ENCODE results near the gene PRKCA. TPM values are rescaled to one million over a fixed set of nuclear protein-coding genes. Genes with fewer than 3 reads are reported as not detected.
"Not testable (repeated sequence)": the region's sequence is repeated elsewhere in the genome, so short reads cannot be mapped to it uniquely, and the experiment has no call there.

The PRKCA gene
- polyA plus RNA-seq, 1 experiment: 66.8 TPM

DNA sequence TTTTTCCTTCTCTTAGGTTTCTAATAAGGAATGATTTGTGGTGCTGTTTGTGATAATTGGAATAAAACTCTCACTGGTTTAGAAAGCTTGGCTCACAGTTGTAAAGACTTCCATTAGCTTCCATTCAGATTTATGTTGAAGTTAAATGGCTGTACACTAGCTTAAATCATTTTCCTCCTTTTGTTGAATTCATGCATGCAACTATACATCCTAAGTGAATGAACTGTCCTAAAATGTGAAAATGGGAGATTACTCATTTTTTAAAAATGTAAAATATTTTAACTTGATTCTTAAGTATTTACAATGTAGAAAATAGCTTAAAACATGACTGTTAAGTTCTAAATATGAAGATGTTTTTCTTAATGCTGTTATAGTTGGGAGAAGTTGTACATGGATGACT is 15.2 kb downstream of the PRKCA start:
- no peak for DNase-seq (ENCODE audit: low read depth, low spot score)
- Histone ChIP-seq H3K27me3 (ENCODE audit: control insufficient read depth, insufficient read depth, low read length) (no peaks in the 10 kb centered on the region), H3K9me3 (ENCODE audit: control insufficient read depth, insufficient read depth, low read length) (peaks cover 3% of the 10 kb centered on the region), H3K4me3 (ENCODE audit: low read depth, low read length) (no peak overlapping the region), H3K27ac (ENCODE audit: low read depth, low read length) (no peak overlapping the region)
- POLR2A ChIA-PET: interaction anchor here (1.1 kb wide), 1 partner anchor 13 kb away, joined by 3 read pairs; no protein-coding TSS in a partner anchor
- CTCF ChIA-PET: no interaction called here
- TF ChIP-seq, protein P1, sequence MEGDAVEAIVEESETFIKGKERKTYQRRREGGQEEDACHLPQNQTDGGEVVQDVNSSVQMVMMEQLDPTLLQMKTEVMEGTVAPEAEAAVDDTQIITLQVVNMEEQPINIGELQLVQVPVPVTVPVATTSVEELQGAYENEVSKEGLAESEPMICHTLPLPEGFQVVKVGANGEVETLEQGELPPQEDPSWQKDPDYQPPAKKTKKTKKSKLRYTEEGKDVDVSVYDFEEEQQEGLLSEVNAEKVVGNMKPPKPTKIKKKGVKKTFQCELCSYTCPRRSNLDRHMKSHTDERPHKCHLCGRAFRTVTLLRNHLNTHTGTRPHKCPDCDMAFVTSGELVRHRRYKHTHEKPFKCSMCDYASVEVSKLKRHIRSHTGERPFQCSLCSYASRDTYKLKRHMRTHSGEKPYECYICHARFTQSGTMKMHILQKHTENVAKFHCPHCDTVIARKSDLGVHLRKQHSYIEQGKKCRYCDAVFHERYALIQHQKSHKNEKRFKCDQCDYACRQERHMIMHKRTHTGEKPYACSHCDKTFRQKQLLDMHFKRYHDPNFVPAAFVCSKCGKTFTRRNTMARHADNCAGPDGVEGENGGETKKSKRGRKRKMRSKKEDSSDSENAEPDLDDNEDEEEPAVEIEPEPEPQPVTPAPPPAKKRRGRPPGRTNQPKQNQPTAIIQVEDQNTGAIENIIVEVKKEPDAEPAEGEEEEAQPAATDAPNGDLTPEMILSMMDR (IDR thresholded peaks at IDR 0.05; ENCODE audit: low read depth, low read length): no peak

DNA sequence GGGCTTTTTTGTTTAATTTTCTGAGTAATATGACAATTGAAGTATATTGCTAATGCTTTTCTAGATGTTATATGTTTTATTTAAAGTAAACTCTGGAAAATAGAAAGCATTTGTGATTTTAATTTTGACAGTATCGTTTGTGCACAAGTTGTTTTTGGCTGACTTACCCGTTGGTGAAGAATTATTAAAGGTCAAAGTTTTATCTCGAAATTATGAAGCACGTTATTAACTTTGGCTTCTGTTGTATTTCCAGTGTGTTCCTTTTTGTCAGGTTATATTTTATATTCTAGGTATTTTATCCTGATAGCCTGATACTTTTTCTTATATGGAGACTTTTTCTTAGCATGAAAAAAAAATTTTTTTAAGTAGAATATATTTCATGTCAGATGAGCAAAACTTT is 16.8 kb downstream of the PRKCA start:
- H3K4me3 ChIP-seq (ENCODE audit: low read depth, low read length): no peak overlapping the region
- H3K27me3 ChIP-seq (ENCODE audit: control insufficient read depth, insufficient read depth, low read length): no peaks in the 10 kb centered on the region
- H3K9me3 ChIP-seq (ENCODE audit: control insufficient read depth, insufficient read depth, low read length): peaks cover 3% of the 10 kb centered on the region
- ChIA-PET CTCF (no interaction called here), POLR2A (no interaction called here)
- DNase-seq (ENCODE audit: low read depth, low spot score): no peak
- TF ChIP-seq, protein P1 (IDR thresholded peaks at IDR 0.05; ENCODE audit: low read depth, low read length): no peak
- no peak overlapping the region for H3K27ac ChIP-seq (ENCODE audit: low read depth, low read length)

GRCh38 chr17:66322764-66323163 is 20.4 kb downstream of the PRKCA start:
- Histone ChIP-seq H3K27me3 (ENCODE audit: control insufficient read depth, insufficient read depth, low read length) (no peaks in the 10 kb centered on the region), H3K4me3 (ENCODE audit: low read depth, low read length) (no peak overlapping the region), H3K9me3 (ENCODE audit: control insufficient read depth, insufficient read depth, low read length) (peaks cover 3% of the 10 kb centered on the region; the same call in 1 of the 2 replicates), H3K27ac (ENCODE audit: low read depth, low read length) (no peak overlapping the region)
- ChIA-PET CTCF (no interaction called here), POLR2A (no interaction called here)
- no peak for DNase-seq (ENCODE audit: low read depth, low spot score)
- TF ChIP-seq, protein P1 (IDR thresholded peaks at IDR 0.05; ENCODE audit: low read depth, low read length): no peak

DNA sequence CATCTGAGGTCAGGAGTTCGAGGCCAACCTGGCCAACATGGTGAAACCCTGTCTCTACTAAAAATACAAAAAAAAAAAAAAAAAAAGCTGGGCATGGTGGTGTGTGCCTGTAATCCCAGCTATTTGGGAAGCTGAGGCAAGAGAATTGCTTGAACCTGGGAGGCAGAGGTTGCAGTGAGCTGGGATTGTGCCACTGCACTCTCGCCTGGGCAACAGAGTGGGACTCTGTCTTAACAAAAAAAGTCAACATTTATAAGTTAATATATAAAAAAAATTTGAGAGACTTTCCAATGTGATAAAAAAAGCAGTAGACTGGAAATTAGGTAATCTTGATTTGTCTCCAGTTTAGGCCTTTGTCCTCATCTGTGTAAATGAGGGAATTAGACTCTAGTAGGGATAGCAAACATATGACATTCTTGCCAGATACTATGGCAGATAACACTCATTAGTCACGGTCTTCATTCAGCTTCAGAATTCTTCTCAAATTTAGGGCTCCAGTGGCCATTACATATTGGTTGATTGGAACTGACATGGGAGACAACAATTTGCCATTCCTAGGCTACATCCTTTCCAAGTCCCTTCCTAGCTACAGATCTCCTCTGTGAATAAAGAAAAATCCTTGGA is 22.1 kb downstream of the PRKCA start:
- H3K27me3 ChIP-seq (ENCODE audit: control insufficient read depth, insufficient read depth, low read length); H3K4me3 ChIP-seq (ENCODE audit: low read depth, low read length); DNase-seq (ENCODE audit: low read depth, low spot score); H3K27ac ChIP-seq (ENCODE audit: low read depth, low read length); H3K9me3 ChIP-seq (ENCODE audit: control insufficient read depth, insufficient read depth, low read length); CTCF ChIA-PET: not testable (repeated sequence)
- POLR2A ChIA-PET: interaction anchor here (0.6 kb wide), 1 partner anchor 24 kb away, joined by 4 read pairs; no protein-coding TSS in a partner anchor

DNA sequence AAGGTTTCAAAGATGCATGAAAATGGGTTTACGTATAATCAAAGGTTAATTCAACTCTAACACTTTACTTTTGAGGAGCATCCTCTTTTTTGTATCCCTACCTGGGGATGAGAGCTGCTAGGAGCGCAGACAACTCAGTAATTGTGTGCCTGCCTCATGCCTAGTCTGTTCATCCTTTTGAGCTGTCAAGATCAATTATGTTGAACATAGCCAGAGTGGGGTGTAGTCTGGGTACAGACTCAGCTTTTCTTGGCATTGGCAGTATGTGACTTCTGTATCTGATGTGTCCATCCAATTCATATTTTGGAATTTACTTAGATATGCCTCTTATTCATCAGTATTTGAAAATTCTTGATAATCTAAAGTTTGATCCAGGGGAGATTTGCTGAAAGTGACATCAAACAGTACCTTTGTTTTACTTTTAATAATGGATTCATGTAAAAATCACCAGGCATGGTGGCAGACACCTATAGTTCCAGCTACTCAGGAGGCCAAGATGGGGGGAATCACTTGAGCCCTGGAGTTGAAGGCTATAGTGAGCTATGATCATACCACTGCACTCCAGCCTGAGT is 24.1 kb downstream of the PRKCA start:
- Histone ChIP-seq H3K27me3 (ENCODE audit: control insufficient read depth, insufficient read depth, low read length) (no peaks in the 10 kb centered on the region), H3K9me3 (ENCODE audit: control insufficient read depth, insufficient read depth, low read length) (peaks cover under 1% of the 10 kb centered on the region; the same call in 1 of the 2 replicates), H3K4me3 (ENCODE audit: low read depth, low read length) (no peak overlapping the region), H3K27ac (ENCODE audit: low read depth, low read length) (no peak overlapping the region)
- ChIA-PET CTCF (interaction anchor here (0.7 kb wide), 1 partner anchor 15 kb away, joined by 3 read pairs; no protein-coding TSS in a partner anchor), POLR2A (no interaction called here)
- DNase-seq (ENCODE audit: low read depth, low spot score): no peak
- TF ChIP-seq, protein P1 (IDR thresholded peaks at IDR 0.05; ENCODE audit: low read depth, low read length): no peak
